ENCODE data around the gene LAMC1.

Gene LAMC1

GRCh38 chr1:183019860-183020259 lies 3.4 kb upstream of the LAMC1 start:
- no peak for DNase-seq

GRCh38 chr1:183021405-183022201 lies 1.6 kb upstream of the LAMC1 start:
- no peak for DNase-seq

GRCh38 chr1:183022202-183023145 lies 746 bp upstream of the LAMC1 start:
- DNase-seq = peak in 55 of 58 donors; percentile 19 to 80 (median 61)

DNA sequence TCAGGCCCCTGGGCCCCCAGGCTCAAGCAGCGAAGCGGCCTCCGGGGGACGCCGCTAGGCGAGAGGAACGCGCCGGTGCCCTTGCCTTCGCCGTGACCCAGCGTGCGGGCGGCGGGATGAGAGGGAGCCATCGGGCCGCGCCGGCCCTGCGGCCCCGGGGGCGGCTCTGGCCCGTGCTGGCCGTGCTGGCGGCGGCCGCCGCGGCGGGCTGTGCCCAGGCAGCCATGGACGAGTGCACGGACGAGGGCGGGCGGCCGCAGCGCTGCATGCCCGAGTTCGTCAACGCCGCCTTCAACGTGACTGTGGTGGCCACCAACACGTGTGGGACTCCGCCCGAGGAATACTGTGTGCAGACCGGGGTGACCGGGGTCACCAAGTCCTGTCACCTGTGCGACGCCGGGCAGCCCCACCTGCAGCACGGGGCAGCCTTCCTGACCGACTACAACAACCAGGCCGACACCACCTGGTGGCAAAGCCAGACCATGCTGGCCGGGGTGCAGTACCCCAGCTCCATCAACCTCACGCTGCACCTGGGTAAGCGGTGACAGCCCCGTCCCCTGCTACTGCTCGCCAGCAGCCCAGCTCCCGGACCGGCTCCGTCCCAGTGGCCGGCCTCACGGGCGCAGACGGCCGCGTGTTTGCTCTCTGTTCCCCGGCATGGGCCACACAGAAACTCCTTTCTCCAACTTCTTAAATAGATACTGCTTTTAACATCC lies 539 bp downstream of the LAMC1 start:
- peak in 40 of 58 donors; percentile 6 to 66 (median 30) for DNase-seq

DNA sequence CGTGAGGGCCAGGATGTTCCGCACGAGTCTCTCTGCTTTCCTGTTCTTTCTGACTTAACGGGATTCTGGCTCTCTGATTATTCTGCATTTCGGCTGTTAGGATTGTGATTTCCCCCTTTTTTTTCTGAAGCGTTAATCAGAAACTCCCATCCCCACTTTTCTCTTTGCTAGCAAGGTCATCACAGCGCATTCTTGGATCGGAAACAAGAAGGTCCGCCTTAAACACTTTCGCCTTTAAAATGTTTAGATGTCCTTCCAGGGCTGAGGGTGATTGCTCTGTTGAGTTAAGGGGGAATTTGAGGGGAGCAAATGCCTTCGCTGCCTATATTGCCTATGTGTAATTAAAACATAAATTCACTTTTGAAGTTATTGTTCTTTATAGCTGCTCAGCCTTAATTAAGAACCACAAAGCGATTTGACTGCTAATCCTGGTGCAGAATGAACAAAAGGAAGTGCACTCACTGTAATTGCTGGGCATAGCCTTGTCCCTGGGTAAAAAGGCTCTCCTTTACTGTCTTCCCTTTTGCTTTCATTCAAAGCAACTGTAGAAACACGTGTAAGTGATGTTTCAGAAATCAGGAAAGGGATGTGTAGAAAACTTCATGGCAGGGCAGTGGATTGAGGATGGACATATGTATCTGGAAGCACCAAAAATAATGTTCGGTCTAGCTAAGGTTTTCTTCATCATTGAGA lies 1.2 kb downstream of the LAMC1 start:
- peak in 1 of 58 donors; percentile 22 for DNase-seq

GRCh38 chr1:183025010-183025337 lies 1.8 kb downstream of the LAMC1 start:
- DNase-seq = no peak

- no peak for DNase-seq
These were observed 2.9 kb downstream of the LAMC1 start for GRCh38 chr1:183025782-183026774.

GRCh38 chr1:183027031-183027430 lies 3.8 kb downstream of the LAMC1 start:
- DNase-seq = no peak

DNA sequence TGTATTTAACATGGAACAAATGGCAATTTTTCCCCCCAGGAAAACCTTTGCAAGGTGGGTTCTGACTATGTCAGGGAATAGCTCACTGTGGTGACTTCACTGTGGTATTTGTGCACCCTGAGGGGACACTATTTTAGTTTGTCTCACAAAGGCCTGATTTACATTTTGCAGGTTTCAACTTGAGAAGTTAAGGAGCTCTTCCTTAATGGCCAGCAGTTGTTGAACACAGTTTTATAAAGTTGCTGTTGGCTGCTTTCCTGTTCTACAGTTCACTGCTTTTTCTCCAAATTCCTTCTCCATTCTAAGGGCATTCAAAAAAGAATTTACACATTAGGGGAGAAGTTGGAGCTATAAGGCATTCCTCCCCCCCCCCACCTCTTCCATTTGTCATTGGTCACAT lies 4.6 kb downstream of the LAMC1 start:
- DNase-seq = no peak

DNA sequence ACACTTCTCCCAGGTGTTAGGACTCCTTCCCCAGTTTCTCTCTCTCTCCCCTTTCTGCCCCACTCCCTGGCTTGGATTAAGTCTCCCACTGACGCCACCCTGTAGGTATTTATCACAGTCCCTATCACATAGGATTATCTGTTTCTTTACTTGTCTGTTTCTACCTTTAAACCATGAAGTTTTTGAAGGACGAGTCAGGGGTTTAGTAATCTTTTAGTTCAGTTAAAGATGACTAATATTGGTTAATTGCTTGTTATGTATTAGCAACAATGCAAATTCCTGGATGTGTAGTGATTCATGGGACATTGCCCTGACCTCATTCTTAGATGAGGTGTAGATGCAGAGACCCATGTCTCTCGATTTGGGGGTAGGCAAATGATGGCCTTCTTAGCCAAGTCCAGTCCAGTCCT lies 6.4 kb downstream of the LAMC1 start:
- no peak for DNase-seq

- no peak for DNase-seq
These were observed 6.8 kb downstream of the LAMC1 start for GRCh38 chr1:183030053-183030452.

DNA sequence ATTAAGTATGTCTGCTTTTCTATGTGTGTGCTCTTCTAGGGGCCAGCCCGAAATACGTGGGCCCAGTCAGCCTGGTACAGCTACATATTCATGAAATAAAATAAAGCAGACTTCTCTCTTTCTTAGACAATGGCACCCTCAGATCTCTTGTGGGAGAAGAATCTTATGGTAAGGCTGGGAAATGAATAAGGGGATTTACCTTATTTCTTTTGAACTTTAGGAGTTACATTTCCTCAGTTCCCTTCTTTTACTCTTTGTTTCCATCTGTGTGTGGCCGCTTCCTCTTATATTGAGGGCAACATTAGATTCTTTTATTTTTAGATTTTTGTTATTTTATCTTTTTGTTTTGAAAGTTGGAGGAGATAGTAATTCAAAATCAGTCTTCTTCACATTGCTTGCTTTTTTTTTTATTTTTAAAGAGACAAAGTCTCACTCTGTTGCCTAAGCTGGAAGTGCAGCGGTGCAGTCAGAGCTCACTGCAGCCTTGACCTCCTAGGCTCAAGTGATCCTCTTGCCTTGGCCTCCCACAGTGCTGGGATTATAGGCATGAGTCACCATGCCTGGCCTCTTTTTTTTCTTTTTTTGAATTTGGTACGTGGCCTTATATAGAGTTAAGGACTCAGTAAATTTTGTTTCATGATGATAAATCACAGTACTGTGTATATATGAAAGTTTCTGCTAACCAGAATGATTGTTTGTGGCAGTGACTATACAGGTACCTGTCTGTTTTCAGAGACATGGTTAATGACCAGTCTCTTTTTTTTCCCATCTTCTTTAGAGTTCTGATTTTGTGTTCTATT lies 9.1 kb downstream of the LAMC1 start:
- no peak for DNase-seq

- no peak for DNase-seq
These were observed 10.0 kb downstream of the LAMC1 start for GRCh38 chr1:183033205-183033604.

DNA sequence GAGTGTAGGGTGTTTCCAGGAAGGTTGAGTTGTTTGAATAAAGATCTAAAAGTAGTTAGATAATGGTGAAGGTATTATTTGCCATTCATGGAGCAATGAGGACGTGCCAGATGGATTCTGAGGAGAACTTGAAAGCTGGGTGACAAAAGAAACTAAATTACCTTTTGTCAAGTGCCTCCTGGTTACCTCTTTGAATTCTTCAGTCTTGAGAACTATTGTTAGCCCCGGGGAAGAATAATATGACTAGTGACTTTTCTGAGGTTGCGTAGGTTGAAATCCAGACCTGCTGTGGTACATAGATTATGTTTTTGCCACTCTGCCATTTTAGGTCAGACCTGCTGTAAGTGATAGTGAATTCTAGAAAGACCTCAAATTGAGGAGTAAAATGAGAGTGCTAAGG lies 11.5 kb downstream of the LAMC1 start:
- DNase-seq = no peak

- DNase-seq = no peak
These were observed 15.2 kb downstream of the LAMC1 start for GRCh38 chr1:183038333-183038866.

GRCh38 chr1:183038913-183039312 lies 15.7 kb downstream of the LAMC1 start:
- DNase-seq = no peak

- no peak for DNase-seq
These were observed 16.1 kb downstream of the LAMC1 start for GRCh38 chr1:183039330-183039729.

GRCh38 chr1:183039985-183040447 lies 16.8 kb downstream of the LAMC1 start:
- DNase-seq = no peak

- no peak for DNase-seq
These were observed 17.3 kb downstream of the LAMC1 start for GRCh38 chr1:183040547-183040971.
